Peyer's patch (tissue), 4 donors: ENCODE results near the gene MYMX. TPM values are rescaled to one million over a fixed set of nuclear protein-coding genes. Genes with fewer than 3 reads are reported as not detected.

Experiments
- DNase-seq, 3 donors: peaks; one replicate each; pipeline ENCODE4 v3.0.0-alpha.2; 2017 to 2019
- H3K27ac ChIP-seq, 4 donors: fragments of 200-600 bp; sonication (generic); one replicate each; pipeline ENCODE4 v1.5.1; 2016 to 2019
- H3K27me3 ChIP-seq, 2 donors: fragments of 200-600 bp; sonication (generic); one replicate each; pipeline ENCODE4 v1.5.1; 2019
- H3K36me3 ChIP-seq, 3 donors: fragments of 200-600 bp; sonication (generic); one replicate each; pipeline ENCODE4 v1.5.1; 2016 to 2019
- H3K4me1 ChIP-seq, 4 donors: fragments of 200-600 bp; sonication (generic); one replicate each; pipeline ENCODE4 v1.5.1; 2016 to 2019
- H3K4me3 ChIP-seq, 4 donors: fragments of 200-600 bp; sonication (generic); 1 replicate in 3 of 4; 2 replicates in 1 of 4; pipeline ENCODE4 v1.5.1; 2016 to 2019; ENCODE audit warnings: mild to moderate bottlenecking in 1 of 4
- H3K9me3 ChIP-seq, 4 donors: fragments of 200-600 bp; sonication (generic); one replicate each; pipeline ENCODE4 v1.5.1; 2016 to 2019; ENCODE audit warnings: mild to moderate bottlenecking in 1 of 4
- POLR2A ChIP-seq, 2 donors: fragments of 450-650 bp; IDR thresholded peaks; one replicate each; pipeline ENCODE4 v1.5.1; 2017; ENCODE audit warnings: antibody characterized with exemption in 2 of 2, mild to moderate bottlenecking in 2 of 2, moderate library complexity in 2 of 2
- total RNA-seq, 4 donors: library from RNA; depleted of rRNA; stranded (reverse); fragments of >200 nt; gene quantifications; one replicate each; pipeline ENCODE4 v1.1.0, GENCODE V29; 2016
- TF ChIP-seq, protein P1 (sequence below), 6 experiments: fragments of 450-650 bp in 4 of 6; fragments of 200-600 bp in 2 of 6; sonication (generic) in 1 of 6; IDR thresholded peaks; one replicate each; pipeline ENCODE4 v1.5.1; 2017 to 2019; ENCODE audit warnings: antibody characterized with exemption in 6 of 6, mild to moderate bottlenecking in 3 of 6, moderate library complexity in 1 of 6

MYMX gene
- total RNA-seq, 4 donors from 2014 or later, result not detected

DNA sequence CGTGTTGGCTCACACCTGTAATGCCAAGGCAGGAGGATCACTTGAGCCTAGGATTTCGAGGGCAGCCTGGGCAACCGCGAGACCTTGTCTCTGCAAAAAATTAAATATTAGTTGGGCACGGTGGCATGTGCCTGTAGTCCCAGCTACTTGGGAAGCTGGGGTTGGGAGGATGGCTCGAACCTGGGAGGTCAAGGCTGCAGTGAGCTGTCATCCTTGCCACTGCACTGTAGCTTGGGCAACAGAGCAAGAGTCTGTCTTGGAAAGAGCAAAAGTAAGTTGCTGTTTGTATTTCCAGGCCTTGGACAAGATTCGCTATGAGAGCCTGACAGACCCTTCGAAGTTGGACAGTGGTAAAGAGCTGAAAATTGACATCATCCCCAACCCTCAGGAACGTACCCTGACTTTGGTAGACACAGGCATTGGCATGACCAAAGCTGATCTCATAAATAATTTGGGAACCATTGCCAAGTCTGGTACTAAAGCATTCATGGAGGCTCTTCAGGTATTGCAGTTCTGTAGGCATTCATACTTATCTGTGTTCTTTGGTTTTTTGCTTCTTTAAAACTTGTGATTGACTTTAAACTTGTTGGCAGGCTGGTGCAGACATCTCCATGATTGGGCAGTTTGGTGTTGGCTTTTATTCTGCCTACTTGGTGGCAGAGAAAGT is 32.5 kb downstream of the MYMX start:
- no peaks in the 10 kb centered on the region for H3K27me3 ChIP-seq
- H3K4me1 ChIP-seq, result peaks cover 0 to 39% (median 10%) of the 10 kb centered on the region in 4 donors
- peaks cover 0 to 54% (median 0%) of the 10 kb centered on the region in 3 donors for H3K36me3 ChIP-seq
- no peak for DNase-seq
- TF ChIP-seq POLR2A (IDR thresholded peaks at IDR 0.05), result no peak
- peak overlapping the region in 1 of 4 donors; percentile 92 for H3K27ac ChIP-seq
- no peaks in the 10 kb centered on the region for H3K9me3 ChIP-seq
- H3K4me3 ChIP-seq, result no peak overlapping the region

- DNase-seq, result no peak
- no peak for TF ChIP-seq POLR2A (IDR thresholded peaks at IDR 0.05)
- TF ChIP-seq, protein P1, sequence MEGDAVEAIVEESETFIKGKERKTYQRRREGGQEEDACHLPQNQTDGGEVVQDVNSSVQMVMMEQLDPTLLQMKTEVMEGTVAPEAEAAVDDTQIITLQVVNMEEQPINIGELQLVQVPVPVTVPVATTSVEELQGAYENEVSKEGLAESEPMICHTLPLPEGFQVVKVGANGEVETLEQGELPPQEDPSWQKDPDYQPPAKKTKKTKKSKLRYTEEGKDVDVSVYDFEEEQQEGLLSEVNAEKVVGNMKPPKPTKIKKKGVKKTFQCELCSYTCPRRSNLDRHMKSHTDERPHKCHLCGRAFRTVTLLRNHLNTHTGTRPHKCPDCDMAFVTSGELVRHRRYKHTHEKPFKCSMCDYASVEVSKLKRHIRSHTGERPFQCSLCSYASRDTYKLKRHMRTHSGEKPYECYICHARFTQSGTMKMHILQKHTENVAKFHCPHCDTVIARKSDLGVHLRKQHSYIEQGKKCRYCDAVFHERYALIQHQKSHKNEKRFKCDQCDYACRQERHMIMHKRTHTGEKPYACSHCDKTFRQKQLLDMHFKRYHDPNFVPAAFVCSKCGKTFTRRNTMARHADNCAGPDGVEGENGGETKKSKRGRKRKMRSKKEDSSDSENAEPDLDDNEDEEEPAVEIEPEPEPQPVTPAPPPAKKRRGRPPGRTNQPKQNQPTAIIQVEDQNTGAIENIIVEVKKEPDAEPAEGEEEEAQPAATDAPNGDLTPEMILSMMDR (IDR thresholded peaks at IDR 0.05), result no peak
- Histone ChIP-seq H3K9me3 (no peaks in the 10 kb centered on the region), H3K27ac (no peak overlapping the region), H3K36me3 (peaks cover 0 to 64% (median 0%) of the 10 kb centered on the region in 3 donors), H3K27me3 (no peaks in the 10 kb centered on the region), H3K4me1 (peaks cover 0 to 41% (median 10%) of the 10 kb centered on the region in 4 donors), H3K4me3 (no peak overlapping the region)
Measured at GRCh38 chr6:44250067-44250717, 33.5 kb downstream of the MYMX start.

DNA sequence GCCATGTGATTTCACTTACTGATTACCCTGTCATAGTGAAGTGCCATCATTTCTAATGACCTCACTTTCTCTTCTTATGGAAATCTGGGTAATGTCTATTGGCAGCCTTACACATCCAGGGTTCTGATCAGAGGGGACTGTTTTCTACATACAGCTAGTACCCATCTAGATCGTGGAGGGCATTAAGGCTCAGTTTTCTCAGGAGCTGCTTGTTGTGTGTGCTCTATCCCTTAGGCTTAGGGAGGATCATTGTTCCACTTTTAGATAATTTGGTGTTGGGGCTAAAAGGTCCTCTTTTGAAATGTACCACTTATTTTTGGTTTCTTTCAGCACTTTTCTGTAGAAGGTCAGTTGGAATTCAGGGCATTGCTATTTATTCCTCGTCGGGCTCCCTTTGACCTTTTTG is 34.0 kb downstream of the MYMX start:
- H3K36me3 ChIP-seq, result peaks cover 0 to 65% (median 0%) of the 10 kb centered on the region in 3 donors
- TF ChIP-seq POLR2A (IDR thresholded peaks at IDR 0.05), result no peak
- TF ChIP-seq, protein P1 (IDR thresholded peaks at IDR 0.05), result no peak
- H3K9me3 ChIP-seq, result no peaks in the 10 kb centered on the region
- H3K27ac ChIP-seq, result no peak overlapping the region
- DNase-seq, result no peak
- no peak overlapping the region for H3K4me3 ChIP-seq
- H3K4me1 ChIP-seq, result peaks cover 0 to 38% (median 9%) of the 10 kb centered on the region in 4 donors
- no peaks in the 10 kb centered on the region for H3K27me3 ChIP-seq

- Histone ChIP-seq H3K9me3 (no peaks in the 10 kb centered on the region), H3K36me3 (peaks cover 0 to 65% (median 0%) of the 10 kb centered on the region in 3 donors), H3K4me3 (no peak overlapping the region), H3K27ac (no peak overlapping the region), H3K4me1 (peaks cover 4 to 43% (median 11%) of the 10 kb centered on the region in 4 donors), H3K27me3 (no peaks in the 10 kb centered on the region)
- DNase-seq, result no peak
- TF ChIP-seq POLR2A (IDR thresholded peaks at IDR 0.05), result no peak
- TF ChIP-seq, protein P1 (IDR thresholded peaks at IDR 0.05), result no peak
Measured at GRCh38 chr6:44251576-44252524, 35.1 kb downstream of the MYMX start.

GRCh38 chr6:44253307-44254101 is 36.8 kb downstream of the MYMX start:
- no peak overlapping the region for H3K4me3 ChIP-seq
- DNase-seq, result peak in 2 of 3 donors; percentile 73 to 80
- no peak overlapping the region for H3K27ac ChIP-seq
- H3K36me3 ChIP-seq, result peaks cover 0 to 68% (median 0%) of the 10 kb centered on the region in 3 donors
- H3K27me3 ChIP-seq, result no peaks in the 10 kb centered on the region
- H3K9me3 ChIP-seq, result no peaks in the 10 kb centered on the region
- peaks cover 4 to 48% (median 10%) of the 10 kb centered on the region in 4 donors for H3K4me1 ChIP-seq
- TF ChIP-seq POLR2A (IDR thresholded peaks at IDR 0.05), result no peak
- TF ChIP-seq, protein P1 (IDR thresholded peaks at IDR 0.05), result peak; percentile 4 to 57 (median 48)
